Neuron (in vitro differentiated cells): ENCODE results near the gene FBN3.

Experiments used
- H2AFZ ChIP-seq: one replicate; pipeline ENCODE4 v1.6.1; 2013; ENCODE audit warnings: low read depth, mild to moderate bottlenecking, inconsistent platforms, low read length, moderate library complexity
- H3K27me3 ChIP-seq: one replicate; pipeline ENCODE4 v1.6.1; 2013; ENCODE audit warnings: low read length; ENCODE audit not compliant: insufficient read depth
- H3K36me3 ChIP-seq: one replicate; pipeline ENCODE4 v1.6.1; 2013; ENCODE audit warnings: low read length; ENCODE audit not compliant: insufficient read depth
- H3K4me1 ChIP-seq: one replicate; pipeline ENCODE4 v1.6.1; 2013; ENCODE audit warnings: low read length; ENCODE audit not compliant: insufficient read depth
- H3K4me3 ChIP-seq: 2 replicates; pipeline ENCODE4 v1.5.1; 2013; ENCODE audit warnings: mild to moderate bottlenecking, low read length, moderate library complexity
- H3K9me3 ChIP-seq: one replicate; pipeline ENCODE4 v1.6.1; 2013; ENCODE audit warnings: low read length

The FBN3 gene

DNA sequence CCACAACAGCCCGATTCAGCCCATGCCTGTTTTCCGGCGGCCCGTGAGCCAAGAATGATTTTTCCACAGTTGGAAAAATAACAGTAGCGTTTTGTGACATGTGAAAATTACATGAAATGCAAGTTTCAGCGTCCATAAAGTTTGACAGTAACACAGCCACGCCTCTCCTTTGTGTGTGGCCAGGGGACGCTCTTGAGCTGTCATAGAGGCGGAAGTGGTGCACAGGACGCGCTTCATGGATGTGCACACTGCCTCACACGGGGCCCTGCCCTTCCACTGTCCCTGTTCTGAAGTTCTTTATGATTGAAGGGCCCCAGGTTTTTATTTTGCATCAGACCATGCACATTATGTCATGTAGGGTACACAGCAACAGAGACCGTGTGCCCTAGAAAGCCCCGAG, 131.6 kb downstream of the FBN3 start:
- Histone ChIP-seq H3K27me3 (no peaks in the 10 kb centered on the region), H3K4me3 (no peak overlapping the region), H3K9me3 (no peaks in the 10 kb centered on the region), H3K4me1 (no peaks in the 10 kb centered on the region), H3K36me3 (peaks cover 3% of the 10 kb centered on the region), H2AFZ (no peak overlapping the region)
